GF-D8 (cell line): ENCODE data around the gene MIEN1.
"Not testable (repeated sequence)": the region's sequence is repeated elsewhere in the genome, so short reads cannot be mapped to it uniquely, and the experiment has no call there.

ENCODE experiments used
- DNase-seq: peaks from one replicate; lab custom pipeline; 2025; lab: John Stamatoyannopoulos, UW

The MIEN1 gene

GRCh38 chr17:39730095-39730921 is at the start of gene MIEN1:
Gene MIEN1, minus strand, starts transcription at chr17:39730532. Its CDS starts 37 bp downstream, at chr17:39730495.
- peak; percentile 48 for DNase-seq

GRCh38 chr17:39777534-39778365 is 47.4 kb upstream of the MIEN1 start:
- no peak for DNase-seq

- no peak for DNase-seq
These were observed 45.9 kb upstream of the MIEN1 start for GRCh38 chr17:39776252-39776651.

GRCh38 chr17:39775031-39775430 is 44.7 kb upstream of the MIEN1 start:
- DNase-seq, result no peak

GRCh38 chr17:39774047-39774446 is 43.7 kb upstream of the MIEN1 start:
- no peak for DNase-seq

GRCh38 chr17:39772987-39773934 is 42.9 kb upstream of the MIEN1 start:
- no peak for DNase-seq

GRCh38 chr17:39772415-39772814 is 42.1 kb upstream of the MIEN1 start:
- DNase-seq, result no peak

GRCh38 chr17:39769974-39770587 is 39.7 kb upstream of the MIEN1 start:
- no peak for DNase-seq

- no peak for DNase-seq
These were observed 36.8 kb upstream of the MIEN1 start for GRCh38 chr17:39767147-39767546.

GRCh38 chr17:39765766-39766165 is 35.4 kb upstream of the MIEN1 start:
- DNase-seq, result no peak

GRCh38 chr17:39765175-39765574 is 34.8 kb upstream of the MIEN1 start:
- DNase-seq, result no peak

- DNase-seq, result not testable (repeated sequence)
These were observed 33.8 kb upstream of the MIEN1 start for GRCh38 chr17:39764171-39764570.

- DNase-seq, result no peak
These were observed 32.9 kb upstream of the MIEN1 start for GRCh38 chr17:39763051-39763820.

- no peak for DNase-seq
These were observed 31.6 kb upstream of the MIEN1 start for GRCh38 chr17:39761861-39762496.

- DNase-seq, result no peak
These were observed 28.9 kb upstream of the MIEN1 start for GRCh38 chr17:39759204-39759603.

- peak; percentile 44 for DNase-seq
These were observed 27.9 kb upstream of the MIEN1 start for GRCh38 chr17:39757931-39758873.

- no peak for DNase-seq
These were observed 26.9 kb upstream of the MIEN1 start for GRCh38 chr17:39757176-39757662.

GRCh38 chr17:39756380-39757079 is 26.2 kb upstream of the MIEN1 start:
- no peak for DNase-seq
